Testis (tissue), 3 donors: ENCODE results near the gene EXOC2. TPM values are rescaled to one million over a fixed set of nuclear protein-coding genes. Genes with fewer than 3 reads are reported as not detected.

Experiments used
- DNase-seq: peaks from one replicate; pipeline ENCODE4 v3.0.0-alpha.2; 2019
- H3K27ac ChIP-seq, 2 donors: fragments of 200-600 bp; sonication (generic); one replicate each; pipeline ENCODE4 v1.5.1; 2019
- H3K27me3 ChIP-seq: fragments of 200-600 bp; sonication (generic); one replicate; pipeline ENCODE4 v1.5.1; 2019
- H3K36me3 ChIP-seq: fragments of 200-600 bp; sonication (generic); one replicate; pipeline ENCODE4 v1.5.1; 2017; ENCODE audit warnings: low read depth; ENCODE audit errors: missing control alignments
- H3K4me1 ChIP-seq: fragments of 200-600 bp; sonication (generic); one replicate; pipeline ENCODE4 v1.5.1; 2019
- H3K4me3 ChIP-seq, 2 donors: fragments of 200-600 bp; sonication (generic); one replicate each; pipeline ENCODE4 v1.5.1; 2017 to 2019
- H3K9me3 ChIP-seq: fragments of 200-600 bp; sonication (generic); one replicate; pipeline ENCODE4 v1.5.1; 2017
- POLR2A ChIP-seq: fragments of 450-650 bp; IDR thresholded peaks from one replicate; pipeline ENCODE4 v1.6.1; 2017; ENCODE audit warnings: antibody characterized with exemption, mild to moderate bottlenecking, moderate library complexity
- WGBS, 2 donors: methylation state at CpG; one replicate each; pipeline ENCODE4 v1.1.5; 2018; 5-methylcytosine and 5-hydroxymethylcytosine counted together
- intact Hi-C: fragments of 100-400 bp; cut with DNase I; formaldehyde crosslinking; loops from one replicate; pipeline ENCODE4 v1.15.1; 2023; ENCODE audit warnings: low total_unique reads
- polyA plus RNA-seq: library from polyadenylated mRNA; stranded (reverse); fragments of 350-450 nt; fragmentation: Illumina TruSeq; extraction: RNeasy Lipid Tissue Mini Kit (QIAGEN cat#74804); gene quantifications from one replicate; pipeline ENCODE4 v1.2.3, GENCODE V29; 2014; ENCODE audit warnings: low read depth, low replicate concordance; ENCODE audit not compliant: insufficient read depth
- total RNA-seq, 2 donors: library from RNA; depleted of rRNA; stranded (reverse); fragments of >200 nt; gene quantifications; one replicate each; pipeline ENCODE4 v1.2.3, GENCODE V29; 2016
- TF ChIP-seq, protein P1 (sequence below), 3 experiments: fragments of 450-650 bp in 2 of 3; fragments of 200-600 bp in 1 of 3; sonication (generic) in 1 of 3; IDR thresholded peaks; one replicate each; pipeline ENCODE4 v1.5.1; 2016 to 2019; ENCODE audit warnings: antibody characterized with exemption in 3 of 3, mild to moderate bottlenecking in 2 of 3, moderate library complexity in 1 of 3

Gene EXOC2
- total and polyA plus RNA-seq, 3 donors from 2014 or later = 32.8 to 51.0 (median 44.3) TPM

DNA sequence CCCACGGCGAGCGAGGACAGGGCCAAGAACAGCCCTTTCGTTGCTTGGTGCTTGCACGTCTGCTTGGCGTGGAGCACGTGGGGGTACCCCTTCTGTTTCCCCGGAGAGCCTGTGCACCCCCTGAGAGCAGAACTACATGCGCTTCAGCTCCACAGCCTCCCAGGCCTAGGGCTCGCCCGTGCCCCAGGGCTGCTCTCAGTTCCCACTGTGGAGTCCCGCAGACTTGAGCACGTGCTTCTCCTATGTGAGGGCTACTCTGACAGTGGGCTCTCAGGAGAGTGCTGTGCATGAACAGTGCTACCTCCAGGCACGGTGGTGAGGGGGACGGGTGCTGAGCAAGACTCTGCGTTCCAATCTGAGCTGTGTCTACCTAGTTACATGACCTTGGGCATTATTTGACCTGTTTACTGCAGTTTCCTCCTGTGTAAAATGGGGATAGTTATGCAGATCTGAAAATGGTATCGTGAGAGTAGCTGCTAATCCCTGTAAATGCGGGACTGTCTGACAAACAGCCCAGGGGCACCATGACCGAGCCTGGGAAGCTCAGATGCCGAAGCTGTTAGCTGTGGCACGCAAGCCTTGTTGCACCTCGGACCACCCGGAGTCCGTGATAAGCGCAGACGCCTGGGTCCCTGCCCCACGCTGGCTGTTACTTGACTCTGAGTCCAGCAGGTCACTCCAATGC, 219.0 kb downstream of the EXOC2 start:
- H3K36me3 ChIP-seq = no peaks in the 10 kb centered on the region
- WGBS, 2 donors = 87% methylated on average over 26 to 27 of the region's 27 CpGs
- intact Hi-C loops = no loop called here
- no peak overlapping the region for H3K4me3 ChIP-seq
- DNase-seq = no peak
- H3K27me3 ChIP-seq = no peaks in the 10 kb centered on the region
- H3K9me3 ChIP-seq = no peaks in the 10 kb centered on the region
- H3K27ac ChIP-seq = no peak overlapping the region
- TF ChIP-seq, protein P1, sequence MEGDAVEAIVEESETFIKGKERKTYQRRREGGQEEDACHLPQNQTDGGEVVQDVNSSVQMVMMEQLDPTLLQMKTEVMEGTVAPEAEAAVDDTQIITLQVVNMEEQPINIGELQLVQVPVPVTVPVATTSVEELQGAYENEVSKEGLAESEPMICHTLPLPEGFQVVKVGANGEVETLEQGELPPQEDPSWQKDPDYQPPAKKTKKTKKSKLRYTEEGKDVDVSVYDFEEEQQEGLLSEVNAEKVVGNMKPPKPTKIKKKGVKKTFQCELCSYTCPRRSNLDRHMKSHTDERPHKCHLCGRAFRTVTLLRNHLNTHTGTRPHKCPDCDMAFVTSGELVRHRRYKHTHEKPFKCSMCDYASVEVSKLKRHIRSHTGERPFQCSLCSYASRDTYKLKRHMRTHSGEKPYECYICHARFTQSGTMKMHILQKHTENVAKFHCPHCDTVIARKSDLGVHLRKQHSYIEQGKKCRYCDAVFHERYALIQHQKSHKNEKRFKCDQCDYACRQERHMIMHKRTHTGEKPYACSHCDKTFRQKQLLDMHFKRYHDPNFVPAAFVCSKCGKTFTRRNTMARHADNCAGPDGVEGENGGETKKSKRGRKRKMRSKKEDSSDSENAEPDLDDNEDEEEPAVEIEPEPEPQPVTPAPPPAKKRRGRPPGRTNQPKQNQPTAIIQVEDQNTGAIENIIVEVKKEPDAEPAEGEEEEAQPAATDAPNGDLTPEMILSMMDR (IDR thresholded peaks at IDR 0.05) = no peak
- no peak for TF ChIP-seq POLR2A
- H3K4me1 ChIP-seq = no peaks in the 10 kb centered on the region

DNA sequence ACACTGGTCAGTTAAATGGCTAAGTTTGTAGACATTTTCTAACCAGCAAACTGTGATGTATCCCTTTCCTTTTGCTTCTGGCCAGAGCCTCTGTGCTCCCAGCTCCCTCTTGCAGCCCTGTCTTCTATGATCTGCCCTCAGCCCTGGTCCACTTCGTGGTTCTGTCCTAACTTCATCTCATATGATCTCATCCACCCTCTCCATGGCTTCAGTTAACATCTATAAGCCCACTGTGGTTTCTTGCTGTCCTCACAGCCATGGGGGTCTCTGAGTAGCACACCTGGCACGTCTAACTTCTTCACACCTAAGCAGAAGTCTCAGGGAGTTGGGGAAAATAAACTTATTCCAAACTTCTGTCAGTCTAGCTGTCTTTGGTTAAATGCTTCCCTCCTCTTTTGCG, 219.6 kb downstream of the EXOC2 start:
- DNase-seq = no peak
- intact Hi-C loops = no loop called here
- no peaks in the 10 kb centered on the region for H3K36me3 ChIP-seq
- TF ChIP-seq, protein P1 (IDR thresholded peaks at IDR 0.05) = no peak
- TF ChIP-seq POLR2A = no peak
- H3K4me1 ChIP-seq = no peaks in the 10 kb centered on the region
- H3K27me3 ChIP-seq = no peaks in the 10 kb centered on the region
- H3K4me3 ChIP-seq = no peak overlapping the region
- H3K9me3 ChIP-seq = no peaks in the 10 kb centered on the region
- H3K27ac ChIP-seq = no peak overlapping the region
- WGBS, 2 donors = 84 to 88% methylated on average over 3 of the region's 3 CpGs

DNA sequence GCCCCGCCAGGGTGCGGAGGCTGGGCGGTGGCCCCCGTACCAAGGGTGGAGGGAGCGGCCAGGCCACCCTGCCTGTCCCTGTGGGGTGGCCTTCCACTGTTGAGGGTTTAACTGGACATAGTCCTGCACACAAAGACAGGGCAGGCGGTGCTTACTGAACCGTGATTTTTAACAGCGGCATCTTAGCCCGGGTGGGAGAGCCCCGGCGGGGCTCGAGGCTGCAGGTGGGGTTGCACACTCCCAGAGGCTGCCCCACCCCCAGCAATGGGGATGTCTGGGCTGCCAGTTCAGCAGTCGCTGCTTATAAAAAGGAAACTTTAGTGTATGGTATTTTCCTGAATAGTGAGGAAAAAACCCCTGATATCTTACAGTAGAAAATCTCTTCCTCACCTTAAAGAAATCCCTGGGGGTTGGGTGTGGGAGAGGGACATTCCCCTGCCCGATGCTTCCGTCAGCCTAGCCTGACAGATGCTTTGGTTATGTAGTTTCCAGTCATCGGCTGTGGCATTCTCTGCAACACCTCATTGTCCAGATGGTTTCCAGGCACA, 222.0 kb downstream of the EXOC2 start:
- intact Hi-C loops = no loop called here
- 87 to 90% methylated on average over 8 to 16 of the region's 16 CpGs for WGBS, 2 donors
- no peaks in the 10 kb centered on the region for H3K36me3 ChIP-seq
- no peak overlapping the region for H3K4me3 ChIP-seq
- no peak for DNase-seq
- TF ChIP-seq POLR2A = no peak
- TF ChIP-seq, protein P1 (IDR thresholded peaks at IDR 0.05) = no peak
- H3K4me1 ChIP-seq = no peaks in the 10 kb centered on the region
- no peaks in the 10 kb centered on the region for H3K9me3 ChIP-seq
- no peak overlapping the region for H3K27ac ChIP-seq
- no peaks in the 10 kb centered on the region for H3K27me3 ChIP-seq

DNA sequence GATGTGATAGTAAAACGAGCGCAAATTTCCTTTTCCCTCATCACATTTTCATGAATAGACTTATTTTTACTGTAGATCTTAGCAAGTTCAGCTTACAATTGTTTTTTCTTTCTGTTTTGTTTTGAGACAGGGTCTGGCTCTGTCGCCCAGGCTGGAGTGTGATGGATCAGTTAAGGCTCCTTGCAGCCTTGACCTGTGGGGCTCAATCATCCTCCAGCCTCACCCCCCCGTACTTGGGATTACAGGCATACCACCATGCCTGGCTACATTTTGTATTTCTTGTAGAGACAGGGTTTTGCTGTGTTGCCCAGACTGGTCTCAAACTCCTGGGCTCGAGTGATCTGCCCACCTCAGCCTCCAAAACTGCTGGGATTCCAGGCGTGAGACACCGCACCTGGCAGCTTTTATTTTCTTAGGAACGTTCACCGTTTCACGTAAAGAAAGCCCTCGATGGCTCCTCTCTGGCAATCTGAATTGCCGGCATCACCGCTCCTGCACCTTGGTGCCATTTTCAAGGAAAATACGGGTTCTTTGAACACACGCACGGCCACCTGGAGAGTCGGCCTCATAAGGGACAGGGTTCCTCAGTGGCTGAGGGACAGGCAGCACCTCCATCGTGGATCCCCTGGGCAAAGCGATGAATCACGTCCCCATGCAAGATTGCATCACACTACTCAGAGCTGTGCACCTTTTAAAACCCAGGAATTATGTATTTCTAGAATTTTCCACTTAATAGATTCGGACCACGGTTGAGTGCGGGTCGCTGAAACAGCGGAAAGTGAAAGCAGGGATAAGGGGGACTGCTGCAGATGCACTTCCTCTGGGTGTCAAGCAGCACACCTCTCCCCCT, 222.7 kb downstream of the EXOC2 start:
- intact Hi-C loops = no loop called here
- Histone ChIP-seq H3K27me3 (no peaks in the 10 kb centered on the region), H3K9me3 (no peaks in the 10 kb centered on the region), H3K27ac (no peak overlapping the region), H3K4me3 (no peak overlapping the region), H3K4me1 (no peaks in the 10 kb centered on the region), H3K36me3 (no peaks in the 10 kb centered on the region)
- no peak for DNase-seq
- 81 to 83% methylated on average over 25 of the region's 25 CpGs for WGBS, 2 donors
- no peak for TF ChIP-seq POLR2A
- TF ChIP-seq, protein P1 (IDR thresholded peaks at IDR 0.05) = no peak
